ENCODE data around the gene LIMCH1.

LIMCH1 gene

DNA sequence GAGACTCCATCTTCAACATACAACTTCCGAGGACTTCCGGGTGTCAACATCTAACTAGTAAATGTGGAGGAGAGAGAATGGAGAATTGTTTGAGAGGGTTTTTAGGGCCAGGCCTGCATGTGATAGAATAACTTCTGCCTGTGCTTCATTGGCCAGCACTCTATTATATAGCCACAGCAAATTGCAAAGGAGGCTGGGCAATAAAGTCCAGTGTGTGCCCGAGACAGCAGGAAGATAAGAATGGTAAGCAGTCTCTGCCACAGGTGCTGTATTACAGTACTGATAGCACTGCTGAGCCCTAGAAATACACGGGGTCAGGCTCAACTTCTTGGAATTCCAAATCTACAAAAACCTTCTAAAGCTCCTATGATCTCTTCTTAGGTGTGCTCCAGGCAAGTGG is 20.8 kb upstream of the LIMCH1 start:
- no peak for ATAC-seq (ENCODE audit: low read depth)
- DNase-seq (ENCODE audit: low spot score in 2 of 2): no peak
- no peaks in the 10 kb centered on the region for H3K4me1 Mint-ChIP-seq
- H3K27ac Mint-ChIP-seq: no peak overlapping the region
- peaks cover 1% of the 10 kb centered on the region for H3K27me3 Mint-ChIP-seq
- no peak overlapping the region for H3K4me3 Mint-ChIP-seq
- H3K36me3 Mint-ChIP-seq: no peaks in the 10 kb centered on the region
- peaks cover 3% of the 10 kb centered on the region for H3K9me3 Mint-ChIP-seq

DNA sequence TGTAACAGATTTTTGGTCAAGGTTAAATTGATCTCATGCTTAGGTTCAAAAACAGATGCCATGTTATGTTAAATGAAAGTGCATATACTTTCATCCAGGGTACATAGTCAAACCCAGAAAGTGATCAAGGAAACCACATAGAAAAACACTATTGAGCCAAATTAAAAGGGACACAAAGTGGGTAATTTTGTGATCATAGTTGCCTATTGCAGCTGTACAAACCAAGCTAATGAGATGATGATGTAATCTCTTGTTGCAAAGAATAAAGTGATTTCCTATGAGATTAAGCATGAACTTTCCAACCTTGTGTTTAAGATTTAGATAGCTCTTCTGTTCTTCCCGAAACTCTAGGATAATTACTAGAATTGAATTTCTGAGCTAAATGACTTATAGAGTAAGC is 20.2 kb upstream of the LIMCH1 start:
- Mint-ChIP-seq H3K4me3 (no peak overlapping the region), H3K27me3 (peaks cover 1% of the 10 kb centered on the region), H3K36me3 (no peaks in the 10 kb centered on the region), H3K27ac (no peak overlapping the region), H3K9me3 (peaks cover 3% of the 10 kb centered on the region), H3K4me1 (no peaks in the 10 kb centered on the region)
- no peak for DNase-seq (ENCODE audit: low spot score in 2 of 2)
- no peak for ATAC-seq (ENCODE audit: low read depth)

DNA sequence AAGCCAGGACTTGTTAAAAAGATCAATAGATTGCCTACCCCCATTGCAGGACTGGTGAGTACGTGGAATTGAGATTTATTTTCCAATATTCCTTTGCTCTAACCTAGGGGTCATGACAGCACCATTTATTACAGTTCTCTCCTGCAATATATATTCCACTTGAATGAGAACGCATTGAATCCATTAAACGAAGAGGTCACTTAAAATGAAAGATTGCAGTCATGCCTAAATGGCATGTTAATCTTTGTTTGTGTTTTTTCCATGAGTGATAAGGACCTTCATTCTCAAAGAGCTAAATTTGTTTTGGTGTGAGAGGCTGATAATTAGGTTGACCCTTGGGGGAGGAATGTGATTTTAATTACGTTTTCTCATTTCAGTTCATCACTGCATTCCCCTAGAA is 13.5 kb upstream of the LIMCH1 start:
- DNase-seq (ENCODE audit: low spot score in 2 of 2) (no peak), ATAC-seq (ENCODE audit: low read depth) (no peak)
- Mint-ChIP-seq H3K4me3 (no peak overlapping the region), H3K4me1 (no peaks in the 10 kb centered on the region), H3K27ac (no peak overlapping the region), H3K36me3 (no peaks in the 10 kb centered on the region), H3K9me3 (peaks cover 3% of the 10 kb centered on the region), H3K27me3 (peaks cover 3% of the 10 kb centered on the region)

DNA sequence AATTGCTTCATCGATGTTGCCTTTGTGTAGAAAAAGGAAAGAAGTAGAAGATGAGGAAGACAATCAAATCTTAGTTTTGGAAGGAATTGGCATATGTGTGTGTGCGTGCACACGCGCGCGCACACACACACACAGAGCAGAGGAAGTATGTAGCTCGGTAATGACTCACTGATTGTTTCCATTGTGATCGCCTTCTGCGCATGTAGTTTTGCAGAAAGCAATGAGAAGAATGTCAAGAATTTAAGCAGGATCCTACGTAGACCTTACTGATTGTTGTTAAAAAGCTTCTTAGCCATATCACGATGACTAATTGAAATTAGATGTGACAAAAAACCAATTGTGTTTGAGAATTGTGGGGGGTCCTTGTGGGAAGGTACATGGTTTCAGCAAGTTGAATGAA is 12.8 kb upstream of the LIMCH1 start:
- ATAC-seq (ENCODE audit: low read depth) (no peak), DNase-seq (ENCODE audit: low spot score in 2 of 2) (no peak)
- peaks cover 3% of the 10 kb centered on the region for H3K27me3 Mint-ChIP-seq
- H3K4me1 Mint-ChIP-seq: no peaks in the 10 kb centered on the region
- H3K9me3 Mint-ChIP-seq: peaks cover 3% of the 10 kb centered on the region
- no peak overlapping the region for H3K4me3 Mint-ChIP-seq
- H3K27ac Mint-ChIP-seq: no peak overlapping the region
- no peaks in the 10 kb centered on the region for H3K36me3 Mint-ChIP-seq

DNA sequence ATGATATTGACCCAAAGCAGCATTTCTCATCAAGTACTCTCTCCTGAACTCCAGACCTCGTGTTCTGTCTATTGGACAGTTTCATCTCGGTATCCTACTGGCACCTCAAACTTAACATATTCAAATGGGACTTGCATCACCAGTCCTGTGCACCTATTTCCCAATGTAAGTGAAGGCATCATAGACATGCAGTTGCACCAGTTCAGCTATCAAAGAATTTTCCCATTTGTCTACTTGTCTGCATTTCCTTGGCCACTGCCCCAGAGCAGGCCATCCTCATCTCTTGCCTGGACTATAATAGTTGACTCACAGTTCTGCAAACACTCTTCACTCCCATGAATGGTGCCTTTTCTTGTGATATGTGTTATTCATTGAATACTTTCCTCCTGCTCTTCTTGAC is 11.3 kb upstream of the LIMCH1 start:
- DNase-seq (ENCODE audit: low spot score in 2 of 2): no peak
- H3K27me3 Mint-ChIP-seq: peaks cover 3% of the 10 kb centered on the region

GRCh38 chr4:41528512-41529205 is 9.3 kb upstream of the LIMCH1 start:
- H3K4me1 Mint-ChIP-seq: no peaks in the 10 kb centered on the region
- H3K36me3 Mint-ChIP-seq: no peaks in the 10 kb centered on the region
- H3K9me3 Mint-ChIP-seq: peaks cover 3% of the 10 kb centered on the region
- H3K27ac Mint-ChIP-seq: no peak overlapping the region
- H3K4me3 Mint-ChIP-seq: no peak overlapping the region
- no peak for DNase-seq (ENCODE audit: low spot score in 2 of 2)
- no peak for ATAC-seq (ENCODE audit: low read depth)
- peaks cover 3% of the 10 kb centered on the region for H3K27me3 Mint-ChIP-seq

More for the DNA sequence above, 11.3 kb upstream of the LIMCH1 start:
- Mint-ChIP-seq H3K27ac (no peak overlapping the region), H3K9me3 (peaks cover 3% of the 10 kb centered on the region), H3K4me3 (no peak overlapping the region), H3K36me3 (no peaks in the 10 kb centered on the region), H3K4me1 (no peaks in the 10 kb centered on the region)
- no peak for ATAC-seq (ENCODE audit: low read depth)

GRCh38 chr4:41530741-41531140 is 7.2 kb upstream of the LIMCH1 start:
- Mint-ChIP-seq H3K4me1 (no peaks in the 10 kb centered on the region), H3K27me3 (peaks cover 3% of the 10 kb centered on the region), H3K27ac (no peak overlapping the region), H3K36me3 (no peaks in the 10 kb centered on the region), H3K4me3 (no peak overlapping the region), H3K9me3 (peaks cover 3% of the 10 kb centered on the region)
- DNase-seq (ENCODE audit: low spot score in 2 of 2): no peak
- ATAC-seq (ENCODE audit: low read depth): no peak

- no peak overlapping the region for H3K4me3 Mint-ChIP-seq
- ATAC-seq (ENCODE audit: low read depth): no peak
Measured at GRCh38 chr4:41532336-41532735, 5.6 kb upstream of the LIMCH1 start.

GRCh38 chr4:41532882-41533281 is 5.1 kb upstream of the LIMCH1 start:
- H3K36me3 Mint-ChIP-seq: no peaks in the 10 kb centered on the region
- no peaks in the 10 kb centered on the region for H3K9me3 Mint-ChIP-seq
- H3K27ac Mint-ChIP-seq: no peak overlapping the region
- no peak overlapping the region for H3K4me3 Mint-ChIP-seq
- DNase-seq (ENCODE audit: low spot score in 2 of 2): no peak
- ATAC-seq (ENCODE audit: low read depth): no peak
- H3K27me3 Mint-ChIP-seq: no peaks in the 10 kb centered on the region
- no peaks in the 10 kb centered on the region for H3K4me1 Mint-ChIP-seq

More at GRCh38 chr4:41532336-41532735, 5.6 kb upstream of the LIMCH1 start:
- Mint-ChIP-seq H3K36me3 (no peaks in the 10 kb centered on the region), H3K4me1 (no peaks in the 10 kb centered on the region), H3K9me3 (no peaks in the 10 kb centered on the region), H3K27ac (no peak overlapping the region), H3K27me3 (no peaks in the 10 kb centered on the region)
- DNase-seq (ENCODE audit: low spot score in 2 of 2): no peak

DNA sequence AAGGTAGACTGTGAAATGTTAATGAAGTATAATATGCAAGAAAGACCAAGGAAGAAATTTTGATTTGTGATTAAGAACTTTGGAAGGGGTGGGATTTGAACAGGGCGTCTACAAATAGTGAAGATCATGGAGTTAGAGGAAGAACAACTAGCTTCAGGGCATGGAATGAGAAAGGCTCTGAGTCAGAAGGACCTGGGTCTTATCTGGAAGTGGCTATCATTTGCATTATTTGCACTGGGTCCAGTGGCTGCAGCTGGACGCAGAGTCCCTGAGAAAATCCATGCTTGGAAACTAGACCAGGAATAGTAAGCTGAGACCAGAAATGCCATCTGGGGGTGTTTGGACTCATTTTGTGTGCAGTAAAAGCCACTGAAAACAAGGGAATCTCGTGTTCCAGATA is 4.3 kb upstream of the LIMCH1 start:
- no peaks in the 10 kb centered on the region for H3K9me3 Mint-ChIP-seq
- no peak for ATAC-seq (ENCODE audit: low read depth)
- H3K27me3 Mint-ChIP-seq: no peaks in the 10 kb centered on the region
- DNase-seq (ENCODE audit: low spot score in 2 of 2): no peak
- no peaks in the 10 kb centered on the region for H3K36me3 Mint-ChIP-seq
- no peak overlapping the region for H3K27ac Mint-ChIP-seq
- no peak overlapping the region for H3K4me3 Mint-ChIP-seq
- H3K4me1 Mint-ChIP-seq: no peaks in the 10 kb centered on the region

DNA sequence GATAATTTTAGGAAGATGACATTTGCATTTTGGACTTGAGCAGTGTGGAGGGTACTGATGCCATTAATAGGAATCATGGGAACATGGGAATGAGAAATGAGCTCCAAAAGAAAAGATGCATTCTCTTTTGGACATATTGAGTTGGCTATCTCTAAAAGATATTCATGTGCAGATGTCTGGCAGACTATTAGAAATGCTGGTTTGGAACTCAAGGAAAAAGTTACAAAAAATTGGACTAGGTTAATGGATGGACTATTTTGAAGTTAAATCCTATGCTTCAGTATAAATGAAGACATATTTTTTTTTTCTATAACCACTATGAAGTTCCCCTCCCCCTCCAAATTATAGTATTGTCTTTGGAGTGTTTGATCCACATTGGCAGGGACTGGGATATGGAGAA is 3.6 kb upstream of the LIMCH1 start:
- DNase-seq (ENCODE audit: low spot score in 2 of 2) (no peak), ATAC-seq (ENCODE audit: low read depth) (no peak)
- no peak overlapping the region for H3K27ac Mint-ChIP-seq
- H3K4me3 Mint-ChIP-seq: no peak overlapping the region
- H3K27me3 Mint-ChIP-seq: peaks cover under 1% of the 10 kb centered on the region
- H3K36me3 Mint-ChIP-seq: no peaks in the 10 kb centered on the region
- no peaks in the 10 kb centered on the region for H3K9me3 Mint-ChIP-seq
- H3K4me1 Mint-ChIP-seq: no peaks in the 10 kb centered on the region

DNA sequence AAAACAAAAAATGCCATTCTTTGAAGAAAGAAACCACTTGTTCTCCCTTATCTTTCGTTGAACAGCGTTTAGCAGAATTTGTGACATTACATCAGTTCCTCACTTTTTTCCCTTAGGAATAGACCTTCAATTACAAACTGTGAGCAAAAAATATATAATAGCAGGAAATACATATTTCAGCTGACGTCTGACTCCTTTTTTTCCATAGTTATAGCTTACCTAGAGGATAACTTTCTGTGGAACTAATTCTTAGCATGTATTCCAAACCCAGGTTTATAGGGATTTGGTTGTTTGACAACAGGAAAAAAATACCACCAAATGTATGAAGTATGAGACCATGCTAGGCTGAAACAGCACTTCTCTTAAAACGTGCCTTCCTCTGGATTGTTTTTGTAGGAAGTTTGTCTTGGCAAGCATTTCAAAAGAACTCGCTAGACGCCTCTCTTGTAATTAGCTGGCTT is 2.0 kb upstream of the LIMCH1 start:
- H3K4me1 Mint-ChIP-seq: no peaks in the 10 kb centered on the region
- H3K36me3 Mint-ChIP-seq: no peaks in the 10 kb centered on the region
- no peak overlapping the region for H3K4me3 Mint-ChIP-seq
- peaks cover 2% of the 10 kb centered on the region for H3K27me3 Mint-ChIP-seq
- DNase-seq (ENCODE audit: low spot score in 2 of 2): no peak
- no peak overlapping the region for H3K27ac Mint-ChIP-seq
- ATAC-seq (ENCODE audit: low read depth): no peak
- H3K9me3 Mint-ChIP-seq: no peaks in the 10 kb centered on the region

- H3K27me3 Mint-ChIP-seq: peaks cover 2% of the 10 kb centered on the region
- no peak overlapping the region for H3K27ac Mint-ChIP-seq
- no peaks in the 10 kb centered on the region for H3K4me1 Mint-ChIP-seq
- H3K4me3 Mint-ChIP-seq: no peak overlapping the region
- ATAC-seq (ENCODE audit: low read depth) (no peak), DNase-seq (ENCODE audit: low spot score in 2 of 2) (no peak)
- no peaks in the 10 kb centered on the region for H3K36me3 Mint-ChIP-seq
- H3K9me3 Mint-ChIP-seq: no peaks in the 10 kb centered on the region
Measured at GRCh38 chr4:41537292-41537890, 566 bp upstream of the LIMCH1 start.

GRCh38 chr4:41538887-41539498 is 1.0 kb downstream of the LIMCH1 start:
- Mint-ChIP-seq H3K4me3 (no peak overlapping the region), H3K9me3 (no peaks in the 10 kb centered on the region), H3K27ac (no peak overlapping the region), H3K4me1 (no peaks in the 10 kb centered on the region), H3K27me3 (peaks cover 2% of the 10 kb centered on the region), H3K36me3 (no peaks in the 10 kb centered on the region)
- ATAC-seq (ENCODE audit: low read depth): no peak
- DNase-seq (ENCODE audit: low spot score in 2 of 2): no peak

Measured in memory B cell (primary cell).